ENCODE data around the gene CNRIP1.

The CNRIP1 gene

DNA sequence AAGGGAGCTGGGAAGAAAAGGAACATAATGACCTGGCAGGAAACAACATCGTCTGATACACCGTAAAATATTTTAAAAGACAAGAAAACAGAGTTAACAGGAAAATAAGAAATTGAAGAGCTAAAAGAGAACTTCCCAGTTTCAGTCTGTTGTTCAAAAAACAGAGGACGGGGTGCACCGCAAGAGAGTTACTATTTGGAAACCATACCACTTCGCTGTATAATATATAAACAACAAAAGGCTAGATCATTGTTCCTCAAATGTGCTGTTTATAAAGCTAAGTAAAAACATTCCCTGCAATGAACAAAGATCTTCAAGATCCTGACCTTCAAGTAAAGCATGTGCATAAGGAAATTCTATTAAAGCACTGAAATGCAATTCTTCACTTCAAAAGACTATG lies 69.6 kb downstream of the CNRIP1 start:
- DNase-seq, result no peak

GRCh38 chr2:68248806-68249205 lies 70.9 kb downstream of the CNRIP1 start:
- DNase-seq, result no peak

- DNase-seq, result no peak
These were observed 71.4 kb downstream of the CNRIP1 start for GRCh38 chr2:68248361-68248760.

GRCh38 chr2:68246396-68246795 lies 73.4 kb downstream of the CNRIP1 start:
- no peak for DNase-seq

DNA sequence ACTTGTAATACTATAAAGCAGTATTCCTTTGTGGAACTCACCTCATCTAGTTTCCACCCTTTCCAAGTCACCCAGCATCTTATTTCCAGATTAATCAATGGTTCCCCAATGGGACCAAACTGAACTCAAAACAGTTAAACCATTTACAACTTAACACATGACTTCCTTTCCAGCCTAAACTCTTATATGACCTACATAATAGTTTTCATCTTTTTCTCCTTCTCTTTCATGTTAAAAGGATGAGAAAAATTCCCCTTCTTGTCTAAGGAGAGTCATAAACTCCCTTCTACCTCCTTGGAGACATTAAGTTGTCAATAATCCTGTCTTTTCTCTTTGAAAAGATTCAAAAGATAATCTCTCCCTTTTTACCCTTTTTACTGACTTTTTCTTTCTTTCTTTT lies 74.1 kb downstream of the CNRIP1 start:
- DNase-seq, result no peak

GRCh38 chr2:68245066-68245465 lies 74.7 kb downstream of the CNRIP1 start:
- no peak for DNase-seq

GRCh38 chr2:68244456-68244855 lies 75.3 kb downstream of the CNRIP1 start:
- no peak for DNase-seq

All from activated naive CD4-positive, alpha-beta T cell treated with anti-CD3 and anti-CD28 coated beads, Interleukin-2, amount 50 U/mL, for 16 hours (primary cell).